GM06990 (cell line): ENCODE data around the gene FAM89A.

Experiments used
- DNase-seq: peaks from one replicate; pipeline ENCODE4 v3.0.0-alpha.2; 2011; ENCODE audit not compliant: insufficient read length; ENCODE audit errors: extremely low read depth
- H3K27me3 ChIP-seq: replicated peaks from 2 replicates; pipeline ENCODE4 v1.6.0; 2011; ENCODE audit warnings: low read length; ENCODE audit not compliant: control insufficient read depth, insufficient read depth
- H3K36me3 ChIP-seq: 2 replicates; pipeline ENCODE4 v1.5.1; 2011; ENCODE audit warnings: low read length; ENCODE audit not compliant: control insufficient read depth, insufficient read depth
- H3K4me3 ChIP-seq: replicated peaks from 2 replicates; pipeline ENCODE4 v1.5.1; 2011; ENCODE audit warnings: low read depth, mild to moderate bottlenecking, control low read depth, low read length
- TF ChIP-seq, protein P1 (sequence below): IDR thresholded peaks from 2 replicates; pipeline ENCODE4 v1.5.1; 2011; ENCODE audit warnings: low read length, control low read depth, mild to moderate bottlenecking, inconsistent platforms; ENCODE audit not compliant: insufficient read depth, poor library complexity, severe bottlenecking

The FAM89A gene

GRCh38 chr1:231063331-231063730 is 23.3 kb upstream of the FAM89A start:
- Histone ChIP-seq H3K36me3 (no peaks in the 10 kb centered on the region), H3K4me3 (no peak overlapping the region), H3K27me3 (no peaks in the 10 kb centered on the region)
- TF ChIP-seq, protein P1, sequence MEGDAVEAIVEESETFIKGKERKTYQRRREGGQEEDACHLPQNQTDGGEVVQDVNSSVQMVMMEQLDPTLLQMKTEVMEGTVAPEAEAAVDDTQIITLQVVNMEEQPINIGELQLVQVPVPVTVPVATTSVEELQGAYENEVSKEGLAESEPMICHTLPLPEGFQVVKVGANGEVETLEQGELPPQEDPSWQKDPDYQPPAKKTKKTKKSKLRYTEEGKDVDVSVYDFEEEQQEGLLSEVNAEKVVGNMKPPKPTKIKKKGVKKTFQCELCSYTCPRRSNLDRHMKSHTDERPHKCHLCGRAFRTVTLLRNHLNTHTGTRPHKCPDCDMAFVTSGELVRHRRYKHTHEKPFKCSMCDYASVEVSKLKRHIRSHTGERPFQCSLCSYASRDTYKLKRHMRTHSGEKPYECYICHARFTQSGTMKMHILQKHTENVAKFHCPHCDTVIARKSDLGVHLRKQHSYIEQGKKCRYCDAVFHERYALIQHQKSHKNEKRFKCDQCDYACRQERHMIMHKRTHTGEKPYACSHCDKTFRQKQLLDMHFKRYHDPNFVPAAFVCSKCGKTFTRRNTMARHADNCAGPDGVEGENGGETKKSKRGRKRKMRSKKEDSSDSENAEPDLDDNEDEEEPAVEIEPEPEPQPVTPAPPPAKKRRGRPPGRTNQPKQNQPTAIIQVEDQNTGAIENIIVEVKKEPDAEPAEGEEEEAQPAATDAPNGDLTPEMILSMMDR: no peak
- no peak for DNase-seq

DNA sequence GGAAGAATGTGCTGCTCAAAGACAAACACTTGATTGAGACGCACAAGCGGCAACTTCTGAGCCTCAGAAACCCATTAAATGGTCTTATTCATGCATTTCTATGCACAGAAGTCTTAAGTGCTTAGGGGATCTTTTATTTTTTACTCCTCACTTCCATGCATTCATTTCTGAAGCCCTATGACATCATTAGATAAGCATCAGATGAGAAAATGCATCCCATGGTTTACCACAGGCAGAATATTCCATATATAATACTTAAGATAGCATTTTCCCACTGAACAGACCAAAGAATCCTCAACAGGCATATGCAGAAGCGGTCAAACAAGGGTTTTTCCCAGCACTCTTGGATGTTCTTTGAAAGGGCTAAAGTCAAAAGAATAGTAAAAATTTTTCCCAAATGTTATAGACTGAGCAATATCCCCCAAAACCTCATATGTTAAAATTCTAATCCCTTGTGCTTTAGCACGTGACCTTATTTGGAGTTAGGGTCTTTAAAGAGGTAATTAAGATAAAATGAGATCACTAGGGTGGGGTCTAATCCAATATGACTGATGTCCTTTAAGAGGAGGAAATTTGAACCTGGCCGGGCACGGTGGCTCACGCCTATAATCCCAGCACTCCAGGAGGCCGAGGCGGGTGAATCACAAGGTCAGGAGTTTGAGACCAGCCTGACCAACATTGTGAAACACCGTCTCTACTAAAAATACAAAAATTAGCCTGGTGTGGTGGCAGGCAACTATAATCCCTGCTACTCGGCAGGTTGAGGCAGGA is 22.6 kb upstream of the FAM89A start:
- Histone ChIP-seq H3K36me3 (no peaks in the 10 kb centered on the region), H3K27me3 (no peaks in the 10 kb centered on the region), H3K4me3 (no peak overlapping the region)
- DNase-seq: no peak
- TF ChIP-seq, protein P1: no peak

DNA sequence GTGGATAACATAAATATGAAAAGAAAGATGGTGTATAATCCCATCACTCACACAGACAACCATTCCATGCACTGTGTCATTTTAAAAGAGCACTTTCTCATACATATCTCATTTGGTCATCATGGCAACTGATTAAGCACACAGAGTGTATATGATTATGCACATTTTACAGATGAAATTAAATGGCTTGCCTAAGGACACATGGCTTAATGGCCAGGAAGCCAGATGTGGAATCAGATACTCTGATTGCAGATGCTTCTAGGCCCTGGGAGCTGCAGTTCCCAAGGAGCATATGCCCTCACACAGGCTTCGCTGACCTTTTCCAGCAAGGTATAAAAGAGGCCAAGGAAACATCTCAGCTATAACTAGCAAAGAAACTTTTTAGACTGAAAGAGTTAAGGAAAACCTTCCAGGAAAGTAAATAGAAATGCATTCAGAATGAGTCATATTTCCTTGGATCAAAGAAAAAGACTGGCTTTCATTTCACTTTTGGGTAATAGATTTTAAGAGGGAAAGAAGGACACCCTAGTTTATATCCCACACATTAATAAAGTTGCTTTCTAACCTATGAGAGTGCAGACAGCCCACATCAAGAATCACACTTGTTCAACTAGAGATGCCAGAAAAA is 19.6 kb upstream of the FAM89A start:
- Histone ChIP-seq H3K27me3 (no peaks in the 10 kb centered on the region), H3K36me3 (no peaks in the 10 kb centered on the region), H3K4me3 (no peak overlapping the region)
- no peak for DNase-seq
- TF ChIP-seq, protein P1: no peak

GRCh38 chr1:231058416-231059109 is 18.5 kb upstream of the FAM89A start:
- TF ChIP-seq, protein P1: no peak
- no peaks in the 10 kb centered on the region for H3K36me3 ChIP-seq
- H3K4me3 ChIP-seq: no peak overlapping the region
- no peak for DNase-seq
- H3K27me3 ChIP-seq: no peaks in the 10 kb centered on the region

GRCh38 chr1:231057410-231057809 is 17.4 kb upstream of the FAM89A start:
- Histone ChIP-seq H3K36me3 (no peaks in the 10 kb centered on the region), H3K4me3 (no peak overlapping the region), H3K27me3 (no peaks in the 10 kb centered on the region)
- TF ChIP-seq, protein P1: no peak
- DNase-seq: no peak
